Body of pancreas (tissue), 4 donors: ENCODE results near the gene ISM2.

Experiments
- POLR2A ChIP-seq, 3 donors: fragments of 450-650 bp; IDR thresholded peaks; one replicate each; pipeline ENCODE4 v1.6.1; 2016; ENCODE audit warnings: antibody characterized with exemption in 3 of 3, mild to moderate bottlenecking in 2 of 3
- TF ChIP-seq, protein P1 (sequence below), 7 experiments: fragments of 450-650 bp in 4 of 7; fragments of 200-600 bp in 3 of 7; sonication (generic) in 3 of 7; IDR thresholded peaks; one replicate each; pipeline ENCODE4 v1.5.1; 2016 to 2019; ENCODE audit warnings: antibody characterized with exemption in 7 of 7

DNA sequence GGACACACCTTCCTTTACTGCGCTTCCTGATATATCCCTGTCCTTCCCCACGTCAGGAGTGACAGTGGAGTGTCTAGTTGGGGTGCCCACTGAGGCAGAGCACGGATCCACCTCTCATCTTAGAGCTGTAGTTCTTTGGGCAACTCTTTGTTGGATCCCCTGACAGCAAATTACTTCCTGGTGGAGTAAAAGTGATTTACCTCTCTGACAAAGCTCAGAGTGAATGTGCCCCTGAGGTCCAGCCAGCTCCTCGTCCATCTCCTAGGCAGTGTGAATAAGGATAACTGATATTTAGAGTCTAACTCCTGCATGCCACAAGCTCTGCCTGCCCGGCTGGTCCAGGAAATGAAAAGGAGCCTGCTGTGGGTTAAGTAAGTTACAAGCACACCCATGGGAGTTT lies 24.7 kb downstream of the ISM2 start:
- TF ChIP-seq, protein P1, sequence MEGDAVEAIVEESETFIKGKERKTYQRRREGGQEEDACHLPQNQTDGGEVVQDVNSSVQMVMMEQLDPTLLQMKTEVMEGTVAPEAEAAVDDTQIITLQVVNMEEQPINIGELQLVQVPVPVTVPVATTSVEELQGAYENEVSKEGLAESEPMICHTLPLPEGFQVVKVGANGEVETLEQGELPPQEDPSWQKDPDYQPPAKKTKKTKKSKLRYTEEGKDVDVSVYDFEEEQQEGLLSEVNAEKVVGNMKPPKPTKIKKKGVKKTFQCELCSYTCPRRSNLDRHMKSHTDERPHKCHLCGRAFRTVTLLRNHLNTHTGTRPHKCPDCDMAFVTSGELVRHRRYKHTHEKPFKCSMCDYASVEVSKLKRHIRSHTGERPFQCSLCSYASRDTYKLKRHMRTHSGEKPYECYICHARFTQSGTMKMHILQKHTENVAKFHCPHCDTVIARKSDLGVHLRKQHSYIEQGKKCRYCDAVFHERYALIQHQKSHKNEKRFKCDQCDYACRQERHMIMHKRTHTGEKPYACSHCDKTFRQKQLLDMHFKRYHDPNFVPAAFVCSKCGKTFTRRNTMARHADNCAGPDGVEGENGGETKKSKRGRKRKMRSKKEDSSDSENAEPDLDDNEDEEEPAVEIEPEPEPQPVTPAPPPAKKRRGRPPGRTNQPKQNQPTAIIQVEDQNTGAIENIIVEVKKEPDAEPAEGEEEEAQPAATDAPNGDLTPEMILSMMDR (IDR thresholded peaks at IDR 0.05): no peak
- TF ChIP-seq POLR2A (IDR thresholded peaks at IDR 0.05): no peak
